DMS79 (cell line): ENCODE data around the gene EARS2.

Experiments used
- DNase-seq: peaks from one replicate; lab custom pipeline; 2025; lab: John Stamatoyannopoulos, UW

EARS2 gene

DNA sequence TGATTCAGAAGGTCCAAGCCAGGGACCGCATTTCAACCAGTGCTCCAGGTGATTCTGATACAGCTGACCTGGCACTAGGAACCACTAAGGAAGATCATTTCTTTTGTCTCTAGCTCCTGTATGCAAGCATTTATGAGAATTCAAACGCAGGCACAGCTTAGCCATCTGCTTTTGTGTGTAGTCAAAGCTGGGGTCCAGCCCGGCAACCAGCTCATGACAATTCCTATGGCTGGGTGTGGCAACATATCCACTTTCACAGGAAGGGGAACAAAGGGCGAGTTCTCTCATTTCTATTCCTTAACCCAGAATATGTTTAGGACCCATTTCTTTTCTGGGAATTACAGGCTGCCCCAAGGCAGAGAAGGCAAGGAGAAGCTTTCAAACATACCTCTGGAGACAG is 76.9 kb downstream of the EARS2 start:
- DNase-seq, result no peak

DNA sequence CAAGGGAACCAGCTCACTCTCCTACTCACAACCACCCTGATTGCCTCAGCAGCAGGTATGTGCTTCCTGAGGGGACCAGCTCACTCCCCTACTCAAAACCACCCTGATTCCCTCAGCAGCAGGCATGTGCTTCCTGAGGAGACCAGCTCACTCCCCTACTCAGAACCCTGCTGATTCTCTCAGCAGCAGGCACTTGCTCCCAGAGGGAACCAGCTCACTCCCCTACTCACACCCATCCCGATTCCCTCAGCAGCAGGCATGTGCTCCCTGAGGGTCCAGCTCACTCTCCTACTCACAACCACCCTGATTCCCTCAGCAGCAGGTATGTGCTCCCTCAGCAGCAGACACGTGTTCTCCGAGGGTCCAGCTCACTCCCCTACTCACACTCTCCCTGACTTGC is 78.0 kb downstream of the EARS2 start:
- DNase-seq, result no peak

DNA sequence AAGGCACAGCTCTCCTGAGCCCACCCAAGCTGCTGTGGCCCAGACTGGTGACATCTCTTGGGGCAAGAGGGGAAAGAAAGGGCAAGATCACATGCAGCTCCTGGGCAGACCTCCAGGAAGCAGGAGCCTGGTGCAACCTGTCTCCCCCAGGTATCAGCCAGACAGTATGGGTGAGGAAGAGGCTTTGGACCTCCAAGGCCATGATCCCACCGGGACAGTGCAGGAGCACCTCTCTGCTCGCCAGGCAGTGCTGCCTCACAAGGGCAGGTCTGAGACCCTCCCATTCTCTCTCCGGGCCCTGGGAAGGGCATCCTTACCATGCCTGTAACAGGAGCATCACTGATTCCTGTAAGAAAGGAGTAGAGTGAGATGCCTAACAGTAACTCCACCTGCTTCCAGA is 78.6 kb downstream of the EARS2 start:
- DNase-seq, result no peak

GRCh38 chr16:23476289-23476688 is 80.9 kb downstream of the EARS2 start:
- DNase-seq, result no peak
